ENCODE measurements around the gene RNASE7. TPM values are rescaled to one million over a fixed set of nuclear protein-coding genes. Genes with fewer than 3 reads are reported as not detected.

Gene RNASE7
- total RNA-seq, 1 experiment from 2014 or later: not detected

- DNase-seq: no peak
- CTCF ChIA-PET: interaction anchor here (0.9 kb wide), 1 partner anchor 18 kb away, joined by 4 read pairs; no protein-coding TSS in a partner anchor
- Mint-ChIP-seq H3K36me3 (ENCODE audit: insufficient read depth, unreplicated experiment) (no peaks in the 10 kb centered on the region), H3K27ac (ENCODE audit: unreplicated experiment) (no peak overlapping the region), H3K4me3 (ENCODE audit: low read depth, unreplicated experiment) (no peak overlapping the region), H3K9me3 (ENCODE audit: low read depth, unreplicated experiment) (no peaks in the 10 kb centered on the region), H3K4me1 (ENCODE audit: low read depth, unreplicated experiment) (no peaks in the 10 kb centered on the region), H3K27me3 (ENCODE audit: unreplicated experiment) (peaks cover 77% of the 10 kb centered on the region)
- intact Hi-C loops (cut with micrococcal nuclease; ENCODE audit: unreplicated experiment): no loop called here
- no peak for TF ChIP-seq CTCF (IDR thresholded peaks at IDR 0.05; ENCODE audit: unreplicated experiment)
- no TSS peak for BruUV-seq (replicated peaks)
Measured at GRCh38 chr14:21032326-21033132, 9.6 kb upstream of the RNASE7 start.

GRCh38 chr14:21033133-21033698, 8.9 kb upstream of the RNASE7 start:
- H3K4me1 Mint-ChIP-seq (ENCODE audit: low read depth, unreplicated experiment): peaks cover 5% of the 10 kb centered on the region
- peaks cover 83% of the 10 kb centered on the region for H3K27me3 Mint-ChIP-seq (ENCODE audit: unreplicated experiment)
- intact Hi-C loops (cut with micrococcal nuclease; ENCODE audit: unreplicated experiment): no loop called here
- CTCF ChIA-PET: interaction anchor here (0.9 to 2.4 kb wide), 2 partner anchors 18 kb away, joined by 4 to 10 read pairs; no protein-coding TSS in a partner anchor
- H3K27ac Mint-ChIP-seq (ENCODE audit: unreplicated experiment): no peak overlapping the region
- no peaks in the 10 kb centered on the region for H3K36me3 Mint-ChIP-seq (ENCODE audit: insufficient read depth, unreplicated experiment)
- no peak overlapping the region for H3K4me3 Mint-ChIP-seq (ENCODE audit: low read depth, unreplicated experiment)
- TF ChIP-seq CTCF (IDR thresholded peaks at IDR 0.05; ENCODE audit: unreplicated experiment): no peak
- no TSS peak for BruUV-seq (replicated peaks)
- no peaks in the 10 kb centered on the region for H3K9me3 Mint-ChIP-seq (ENCODE audit: low read depth, unreplicated experiment)
- DNase-seq: no peak

GRCh38 chr14:21034707-21035106, 7.5 kb upstream of the RNASE7 start, which contains the start of gene RNASE13:
TSS of gene RNASE13 (minus strand) at chr14:21034807. CDS start at chr14:21034288, 519 bp downstream.
- no TSS peak for BruUV-seq (replicated peaks)
- DNase-seq: no peak
- no peak within 1 kb of the TSS for H3K27ac Mint-ChIP-seq (ENCODE audit: unreplicated experiment)
- no peak for TF ChIP-seq CTCF (IDR thresholded peaks at IDR 0.05; ENCODE audit: unreplicated experiment)
- no peak within 1 kb of the TSS for H3K4me3 Mint-ChIP-seq (ENCODE audit: low read depth, unreplicated experiment)
- peaks cover 89% of the 10 kb centered on the region for H3K27me3 Mint-ChIP-seq (ENCODE audit: unreplicated experiment)
- CTCF ChIA-PET: interaction anchor here (2.4 kb wide), 1 partner anchor 20 kb away, joined by 10 read pairs; no protein-coding TSS in a partner anchor
- intact Hi-C loops (cut with micrococcal nuclease; ENCODE audit: unreplicated experiment): no loop called here
- no peaks in the 10 kb centered on the region for H3K36me3 Mint-ChIP-seq (ENCODE audit: insufficient read depth, unreplicated experiment)
- no peaks in the 10 kb centered on the region for H3K9me3 Mint-ChIP-seq (ENCODE audit: low read depth, unreplicated experiment)
- H3K4me1 Mint-ChIP-seq (ENCODE audit: low read depth, unreplicated experiment): peaks cover 14% of the 10 kb centered on the region

- no peak overlapping the region for H3K27ac Mint-ChIP-seq (ENCODE audit: unreplicated experiment)
- H3K36me3 Mint-ChIP-seq (ENCODE audit: insufficient read depth, unreplicated experiment): no peaks in the 10 kb centered on the region
- no peak for DNase-seq
- peaks cover 70% of the 10 kb centered on the region for H3K27me3 Mint-ChIP-seq (ENCODE audit: unreplicated experiment)
- TF ChIP-seq CTCF (IDR thresholded peaks at IDR 0.05; ENCODE audit: unreplicated experiment): no peak
- CTCF ChIA-PET: interaction anchor here (1.6 kb wide), 1 partner anchor 22 kb away, joined by 6 read pairs; no protein-coding TSS in a partner anchor
- H3K4me3 Mint-ChIP-seq (ENCODE audit: low read depth, unreplicated experiment): no peak overlapping the region
- H3K9me3 Mint-ChIP-seq (ENCODE audit: low read depth, unreplicated experiment): no peaks in the 10 kb centered on the region
- BruUV-seq (replicated peaks): no TSS peak
- intact Hi-C loops (cut with micrococcal nuclease; ENCODE audit: unreplicated experiment): no loop called here
- H3K4me1 Mint-ChIP-seq (ENCODE audit: low read depth, unreplicated experiment): peaks cover 15% of the 10 kb centered on the region
Measured at GRCh38 chr14:21036751-21037150, 5.4 kb upstream of the RNASE7 start.

All from Calu3 (cell line).